GM12874 (cell line): ENCODE results near the gene RBBP9.

Source experiments
- CTCF ChIP-seq: IDR thresholded peaks from 2 replicates; pipeline ENCODE4 v1.5.1; 2011; ENCODE audit warnings: low read depth, mild to moderate bottlenecking, control low read depth, low read length, moderate library complexity; ENCODE audit not compliant: insufficient read depth

The RBBP9 gene

DNA sequence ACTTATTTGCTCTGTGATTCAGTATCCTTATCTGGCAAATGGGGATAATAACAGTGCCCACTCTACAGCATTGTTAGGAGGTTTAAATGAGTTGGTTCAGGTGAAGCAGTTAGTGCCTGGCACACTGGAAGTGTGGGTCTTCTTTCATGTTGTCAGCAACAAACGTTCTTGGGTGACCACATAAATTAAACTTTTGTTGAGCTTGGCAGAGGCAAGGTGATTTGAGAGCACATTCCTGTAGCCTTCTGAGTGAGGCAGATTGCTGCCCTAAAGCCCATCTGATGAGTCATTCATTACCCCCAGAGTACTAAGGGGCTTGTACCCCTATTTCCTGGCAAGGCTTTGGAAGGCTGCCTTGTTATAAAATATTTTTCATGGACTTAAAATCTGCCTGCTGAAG is 36.5 kb upstream of the RBBP9 start:
- no peak for TF ChIP-seq CTCF

GRCh38 chr20:18532626-18533025 is 35.6 kb upstream of the RBBP9 start:
- TF ChIP-seq CTCF, result no peak

DNA sequence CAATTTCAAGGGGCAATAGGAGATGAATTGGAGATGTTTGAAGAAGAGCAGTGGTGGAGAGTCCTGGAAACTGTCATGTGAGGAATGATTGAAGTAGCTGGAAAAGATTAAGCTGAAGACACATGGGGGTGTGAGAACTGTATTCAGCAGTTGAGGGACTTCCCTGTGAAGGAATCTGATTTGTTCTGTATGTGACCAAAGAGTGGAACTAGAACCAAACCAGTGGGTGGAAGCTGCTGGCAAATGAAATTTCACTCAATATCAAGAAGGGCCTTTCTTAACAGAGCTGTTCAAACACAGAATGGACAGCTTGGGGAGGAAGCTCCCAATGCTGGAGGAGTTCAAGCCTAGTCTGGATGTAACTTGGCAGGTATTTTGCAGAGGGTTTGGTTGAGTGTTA is 32.0 kb upstream of the RBBP9 start:
- TF ChIP-seq CTCF, result no peak

- no peak for TF ChIP-seq CTCF
Measured at GRCh38 chr20:18527836-18528235, 30.8 kb upstream of the RBBP9 start.

DNA sequence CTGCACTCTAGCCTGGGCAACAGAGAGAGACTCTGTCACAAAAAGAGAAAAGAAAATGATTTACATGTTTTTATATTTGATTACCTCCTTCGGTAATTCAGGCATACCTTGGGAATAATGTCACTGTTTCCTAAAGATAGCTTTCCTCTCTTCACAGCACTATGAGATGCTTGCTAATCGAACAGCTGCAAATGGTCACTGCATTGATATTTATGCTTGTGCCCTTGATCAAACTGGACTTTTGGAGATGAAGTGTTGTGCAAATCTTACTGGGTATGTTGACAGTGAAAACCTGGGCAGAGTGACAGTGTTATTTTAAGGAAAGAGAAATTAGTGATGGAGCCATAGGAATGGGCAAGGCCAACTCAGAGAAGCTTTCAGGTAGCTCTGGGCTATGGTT is 30.3 kb upstream of the RBBP9 start:
- TF ChIP-seq CTCF, result no peak

- TF ChIP-seq CTCF, result no peak
Measured at GRCh38 chr20:18524646-18525045, 27.6 kb upstream of the RBBP9 start.

GRCh38 chr20:18523066-18523465 is 26.0 kb upstream of the RBBP9 start:
- no peak for TF ChIP-seq CTCF

GRCh38 chr20:18515973-18516372 is 18.9 kb upstream of the RBBP9 start:
- no peak for TF ChIP-seq CTCF
